HG03432 (cell line): ENCODE results near the gene KCNMB2.
"Not testable (repeated sequence)": the region's sequence is repeated elsewhere in the genome, so short reads cannot be mapped to it uniquely, and the experiment has no call there.

Experiments
- ATAC-seq: cut with Tn5 transposase; IDR thresholded peaks from one replicate; pipeline ENCODE4 v1.9.1; 2021; ENCODE audit warnings: mild to moderate bottlenecking, moderate library complexity; ENCODE audit not compliant: unreplicated experiment

The KCNMB2 gene

GRCh38 chr3:178849199-178849910, 313.1 kb downstream of the KCNMB2 start:
- ATAC-seq, result no peak

- ATAC-seq, result peak; percentile 57
Measured at GRCh38 chr3:178850450-178851190, 314.4 kb downstream of the KCNMB2 start.

GRCh38 chr3:178851564-178851963, 315.3 kb downstream of the KCNMB2 start:
- no peak for ATAC-seq

- ATAC-seq, result no peak
Measured at GRCh38 chr3:178856804-178857203, 320.6 kb downstream of the KCNMB2 start.

GRCh38 chr3:178859386-178859785, 323.1 kb downstream of the KCNMB2 start:
- ATAC-seq, result no peak

- not testable (repeated sequence) for ATAC-seq
Measured at GRCh38 chr3:178859900-178860436, 323.7 kb downstream of the KCNMB2 start.

- no peak for ATAC-seq
Measured at GRCh38 chr3:178868681-178869080, 332.4 kb downstream of the KCNMB2 start.

- no peak for ATAC-seq
Measured at GRCh38 chr3:178870085-178870484, 333.8 kb downstream of the KCNMB2 start.

GRCh38 chr3:178875157-178875556, 338.9 kb downstream of the KCNMB2 start:
- no peak for ATAC-seq

GRCh38 chr3:178875836-178876235, 339.6 kb downstream of the KCNMB2 start:
- no peak for ATAC-seq

- no peak for ATAC-seq
Measured at GRCh38 chr3:178880274-178880673, 344.0 kb downstream of the KCNMB2 start.
